HG02973 (cell line): ENCODE measurements around the gene SLC5A6.
"Not testable (repeated sequence)": the region's sequence is repeated elsewhere in the genome, so short reads cannot be mapped to it uniquely, and the experiment has no call there.

Source experiments
- ATAC-seq: cut with Tn5 transposase; IDR thresholded peaks from one replicate; pipeline ENCODE4 v1.9.1; 2021; ENCODE audit warnings: moderate library complexity; ENCODE audit not compliant: unreplicated experiment

SLC5A6 gene

GRCh38 chr2:27208486-27209050 lies 3.5 kb downstream of the SLC5A6 start:
- ATAC-seq = no peak

DNA sequence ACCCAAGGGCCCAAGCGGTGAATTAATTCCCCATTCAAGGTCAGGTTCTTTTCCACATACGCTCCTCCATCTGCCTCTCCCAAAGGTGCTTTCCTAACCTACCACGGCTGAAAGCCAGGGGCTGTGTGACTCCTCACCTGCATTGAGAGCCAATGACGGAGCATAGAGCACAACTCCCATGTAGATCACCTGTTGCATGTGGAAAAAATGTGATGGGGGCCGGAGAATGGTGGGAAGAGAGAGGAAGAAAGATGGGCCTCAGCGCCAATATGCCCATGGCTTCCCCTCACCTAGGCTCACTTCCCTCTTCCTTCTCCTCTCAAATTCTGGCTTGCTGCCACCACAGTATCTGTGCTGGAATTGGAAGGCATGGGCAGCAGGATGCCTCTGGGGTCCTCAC lies 5.7 kb downstream of the SLC5A6 start:
- no peak for ATAC-seq

DNA sequence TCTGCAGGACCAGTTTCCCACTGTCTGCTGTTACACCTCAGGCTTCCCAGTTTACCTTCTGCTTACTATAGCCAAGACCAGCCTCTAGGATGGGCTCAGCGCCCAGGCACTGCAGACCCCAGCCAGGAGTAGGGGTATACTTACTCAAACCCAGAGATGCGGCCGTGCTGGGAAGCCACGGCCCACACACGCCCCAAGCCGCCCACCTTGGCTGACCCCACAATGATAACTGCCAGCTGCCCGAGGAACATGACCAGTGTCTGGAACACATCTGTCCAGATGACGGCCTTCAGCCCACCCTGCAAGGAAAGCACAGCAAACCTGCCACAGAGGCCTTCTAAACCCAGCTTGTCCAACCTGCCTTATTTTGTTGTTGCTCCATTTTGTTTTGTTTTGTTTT lies 6.9 kb downstream of the SLC5A6 start:
- ATAC-seq = no peak

GRCh38 chr2:27204566-27204965 lies 7.5 kb downstream of the SLC5A6 start:
- ATAC-seq = no peak

DNA sequence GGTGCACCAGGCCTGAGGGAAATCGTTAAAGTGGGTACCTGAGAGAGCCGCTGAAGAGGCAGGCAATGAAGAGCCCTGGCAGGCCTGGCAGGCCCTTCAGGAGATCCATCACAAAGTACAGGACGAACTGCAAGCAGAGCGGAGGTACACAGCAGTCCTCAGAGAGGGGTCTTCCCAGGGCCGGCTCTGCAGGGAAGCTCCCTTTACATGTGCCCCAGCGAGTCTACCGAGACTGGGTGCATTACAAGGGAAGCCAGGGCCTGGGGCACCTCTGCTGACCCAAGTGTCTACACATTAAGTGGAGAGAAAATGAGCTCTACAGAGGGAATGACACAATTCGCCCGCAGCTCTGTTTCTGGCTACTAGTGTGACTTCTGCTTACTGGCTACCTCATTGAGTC lies 8.3 kb downstream of the SLC5A6 start:
- no peak for ATAC-seq

DNA sequence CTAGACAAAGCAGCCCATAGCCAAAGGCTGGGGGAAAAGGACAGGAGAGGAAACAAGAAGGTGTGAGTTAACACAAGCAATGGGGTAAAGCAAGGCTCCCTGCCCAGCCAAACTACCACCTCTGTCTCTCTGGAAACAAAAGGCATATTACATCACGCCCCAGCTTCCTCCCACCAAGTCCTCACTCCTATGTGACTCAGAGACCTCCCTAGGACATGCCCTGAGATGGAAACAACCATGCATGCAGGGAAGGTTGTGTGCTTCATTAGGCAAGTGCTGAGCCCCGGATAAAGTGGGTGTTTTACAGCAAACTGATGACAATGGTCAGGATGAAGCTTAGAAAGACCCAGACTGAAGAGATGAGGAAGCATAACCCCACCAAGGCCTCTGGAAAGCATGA lies 9.2 kb downstream of the SLC5A6 start:
- no peak for ATAC-seq

GRCh38 chr2:27201675-27202074 lies 10.4 kb downstream of the SLC5A6 start:
- no peak for ATAC-seq

GRCh38 chr2:27199241-27199640 lies 12.8 kb downstream of the SLC5A6 start:
- no peak for ATAC-seq

DNA sequence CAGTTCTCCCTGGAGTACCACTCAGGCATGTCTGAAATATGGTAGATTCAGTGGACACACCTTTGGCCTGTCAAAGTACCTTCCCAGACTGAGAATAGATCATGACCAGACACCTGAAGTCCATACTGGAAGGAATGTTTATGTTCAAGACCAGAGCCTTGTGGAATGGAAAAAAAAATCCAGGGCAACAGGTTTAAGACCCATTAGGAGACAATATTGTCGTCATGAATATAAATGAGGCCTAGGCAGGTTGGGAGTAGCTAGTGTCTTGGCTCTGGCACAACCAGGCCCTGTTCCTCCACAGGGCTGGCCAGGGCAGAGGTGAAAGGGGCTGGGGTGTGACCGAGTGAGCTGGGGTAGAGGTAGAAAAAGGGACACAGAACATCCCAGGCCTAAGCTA lies 13.4 kb downstream of the SLC5A6 start:
- no peak for ATAC-seq

- not testable (repeated sequence) for ATAC-seq
These were observed 14.0 kb downstream of the SLC5A6 start for GRCh38 chr2:27198068-27198467.

DNA sequence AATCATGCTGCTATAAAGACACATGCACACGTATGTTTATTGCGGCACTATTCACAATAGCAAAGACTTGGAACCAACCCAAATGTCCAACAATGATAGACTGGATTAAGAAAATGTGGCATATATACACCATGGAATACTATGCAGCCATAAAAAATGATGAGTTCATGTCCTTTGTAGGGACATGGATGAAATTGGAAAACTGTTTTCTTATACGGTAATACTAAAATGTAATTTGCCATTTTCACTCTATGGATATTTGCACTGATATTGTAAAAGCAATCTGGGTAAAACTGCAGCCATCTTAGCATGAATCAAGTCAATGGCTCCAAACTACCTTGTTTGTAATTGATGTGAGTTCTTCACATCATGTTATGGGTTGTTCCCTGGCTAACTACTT lies 16.3 kb downstream of the SLC5A6 start:
- ATAC-seq = not testable (repeated sequence)

DNA sequence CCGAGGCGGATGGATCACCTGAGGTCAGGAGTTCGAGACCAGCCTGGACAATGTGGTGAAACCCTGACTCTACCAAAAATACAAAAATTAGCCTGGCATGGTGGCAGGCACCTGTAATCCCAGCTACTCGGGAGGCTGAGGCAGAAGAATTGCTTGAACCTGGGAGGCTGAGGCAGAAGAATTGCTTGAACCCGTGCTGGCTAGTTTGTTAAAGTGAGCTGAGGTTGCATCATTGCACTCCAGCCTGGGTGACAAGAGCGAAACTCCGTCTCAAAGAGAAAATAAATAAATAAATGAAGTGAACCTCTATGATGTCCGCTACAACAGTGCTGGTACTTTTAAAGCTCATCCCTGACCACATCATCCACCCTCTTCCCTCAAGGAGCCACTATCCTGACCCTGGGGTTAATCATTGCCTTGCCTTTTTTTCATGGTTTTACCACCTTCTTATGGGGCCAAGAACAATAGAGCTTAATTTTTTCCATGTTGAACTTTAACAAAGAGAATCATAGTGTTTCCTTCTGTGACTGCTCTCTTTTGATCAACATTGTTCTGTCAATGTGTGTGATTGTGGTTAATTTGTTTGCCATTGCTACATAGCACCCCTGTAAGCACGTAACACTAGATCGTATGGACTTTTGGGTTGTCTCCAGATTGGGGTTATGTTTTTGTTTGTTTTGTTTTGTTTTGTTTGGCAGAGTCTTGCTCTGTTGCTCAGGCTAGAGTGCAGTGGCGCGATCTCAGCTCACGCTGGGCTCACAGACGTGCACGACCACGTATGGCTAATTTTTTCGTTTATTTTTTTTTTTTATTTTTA lies 17.3 kb downstream of the SLC5A6 start:
- no peak for ATAC-seq

- no peak for ATAC-seq
These were observed 20.8 kb downstream of the SLC5A6 start for GRCh38 chr2:27191070-27191829.

DNA sequence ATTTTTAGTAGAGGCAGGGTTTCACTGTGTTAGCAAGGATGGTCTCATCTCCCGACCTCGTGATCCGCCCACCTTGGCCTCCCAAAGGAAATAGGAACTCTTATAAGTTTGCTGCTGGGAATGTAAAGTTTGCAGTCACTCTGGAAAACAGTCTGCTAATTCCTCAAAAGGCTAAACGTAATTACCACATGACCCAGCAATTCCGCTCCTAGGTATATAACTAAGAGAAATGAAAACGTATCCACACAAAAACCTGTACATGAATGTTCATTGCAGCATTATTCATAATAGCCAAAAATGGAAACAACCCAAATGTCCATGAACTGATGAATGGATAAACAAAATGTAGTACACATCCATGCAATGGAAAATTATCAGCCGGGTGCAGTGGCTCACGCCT lies 22.1 kb downstream of the SLC5A6 start:
- no peak for ATAC-seq

GRCh38 chr2:27186613-27187345 lies 25.3 kb downstream of the SLC5A6 start:
- ATAC-seq = no peak

DNA sequence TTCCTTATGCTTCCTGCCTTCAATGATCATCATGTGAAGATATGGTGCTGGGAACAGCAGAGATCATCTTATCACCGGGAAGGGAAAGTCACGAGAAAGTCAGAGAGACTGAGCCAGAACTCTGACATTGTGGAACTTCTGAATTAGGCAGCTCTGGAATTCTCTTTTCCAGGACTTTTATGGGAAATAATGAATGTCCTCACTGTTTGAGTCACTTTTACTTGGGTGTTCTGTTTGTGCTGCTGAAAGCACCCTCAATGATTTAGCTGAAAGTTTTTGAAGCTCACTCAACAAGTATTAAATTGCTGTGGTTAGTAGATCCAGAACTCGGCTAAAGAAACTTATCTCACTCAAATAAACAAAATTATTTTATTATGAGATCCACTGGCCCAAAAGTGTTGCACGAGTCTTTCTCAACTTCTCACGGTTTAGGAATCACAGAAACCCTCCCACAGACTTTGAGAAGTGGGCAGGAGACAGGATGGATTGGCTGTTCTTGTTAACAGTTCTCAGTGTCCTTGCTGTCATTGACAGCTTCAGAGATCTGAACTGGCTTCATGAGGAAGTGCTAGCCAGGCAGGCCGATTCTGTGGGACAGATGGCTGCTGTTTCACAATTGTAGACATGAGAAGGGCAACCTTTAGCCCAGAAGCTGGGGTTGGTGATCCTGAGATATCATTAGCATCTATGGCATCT lies 26.6 kb downstream of the SLC5A6 start:
- no peak for ATAC-seq

GRCh38 chr2:27184115-27184514 lies 28.0 kb downstream of the SLC5A6 start:
- no peak for ATAC-seq

DNA sequence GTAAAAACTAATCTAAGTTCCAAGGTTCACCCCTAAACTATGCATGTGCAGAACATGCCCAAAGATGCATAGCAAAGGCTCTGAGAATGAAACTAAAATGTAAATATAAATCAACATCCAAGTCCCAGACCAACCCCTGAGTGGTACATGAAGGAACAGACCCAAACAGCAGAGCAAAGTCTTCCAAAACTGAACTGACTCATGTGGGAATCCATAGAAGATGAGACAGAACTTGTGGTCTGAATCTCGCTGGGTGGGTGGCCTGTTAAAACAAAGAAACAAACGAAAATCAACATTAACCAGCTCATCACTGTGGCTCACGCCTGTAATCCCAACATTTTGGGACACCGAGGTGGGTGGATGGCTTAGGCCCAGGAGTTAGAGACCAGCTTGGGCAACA lies 29.7 kb downstream of the SLC5A6 start:
- ATAC-seq = no peak

GRCh38 chr2:27179344-27180000 lies 32.6 kb downstream of the SLC5A6 start:
- no peak for ATAC-seq

DNA sequence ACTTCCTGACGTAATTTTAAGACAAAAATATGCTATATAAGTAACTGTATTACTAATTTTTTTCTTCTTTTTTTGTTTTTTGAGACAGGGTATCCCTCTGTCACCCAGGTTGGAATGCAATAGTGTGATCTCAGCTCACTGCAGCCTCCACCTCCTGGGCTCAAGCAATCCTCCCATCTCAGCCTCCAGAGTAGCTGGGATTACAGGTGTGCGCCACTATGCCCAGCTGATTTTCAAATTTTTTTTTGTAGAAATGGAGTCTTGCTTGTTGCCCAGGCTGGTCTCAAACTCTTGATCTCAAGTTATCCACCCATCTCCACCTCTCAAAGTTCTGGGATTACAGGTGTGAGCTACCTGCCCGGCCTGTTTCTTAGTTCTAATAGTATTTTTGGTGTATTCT lies 33.6 kb downstream of the SLC5A6 start:
- no peak for ATAC-seq
